A549 (cell line): ENCODE results near the gene DLEU7. TPM values are rescaled to one million over a fixed set of nuclear protein-coding genes. Genes with fewer than 3 reads are reported as not detected.

Experiments
- ATAC-seq, 2 experiments: fragments of 200-7000 bp in 1 of 2; fragments of >200 bp in 1 of 2; cut with Nextera tagmentation in 1 of 2; cut with Tn5 transposase in 1 of 2; 3 replicates each; pipeline versions ENCODE4 v1.8.0 to v1.9.1; 2018 to 2020; ENCODE audit warnings: mild to moderate bottlenecking in 1 of 2, moderate library complexity in 1 of 2
- CTCF ChIA-PET: fragments of 300-600 bp; sonication (Branson Sonifier 250); formaldehyde crosslinking; extraction: SDS; loops from one replicate; lab custom pipeline; 2021; ENCODE audit warnings: antibody characterized with exemption, inconsistent platforms; lab: Yijun Ruan, JAX
- POLR2A ChIA-PET: fragments of 350-600 bp; formaldehyde crosslinking; extraction: SDS; loops from one replicate; lab custom pipeline; 2021; ENCODE audit warnings: antibody characterized with exemption, inconsistent platforms; lab: Yijun Ruan, JAX
- DNase-seq, 2 experiments: peaks; one replicate each; pipeline versions ENCODE4 v3.0.0 to v3.0.0-alpha.2; 2011 to 2016; ENCODE audit warnings: low read depth in 1 of 2, low spot score in 1 of 2
- FAIRE-seq: peaks from 2 replicates; lab custom pipeline; 2011; peaks lifted over from hg19 to GRCh38; lab: Jason Lieb, UNC
- H3K27ac ChIP-seq, 2 experiments: fragments of >200 bp; sonication (Bioruptor Twin); formaldehyde crosslinking; 3 replicates each; pipeline ENCODE4 v1.5.1; 2016 to 2017
- H3K4me1 ChIP-seq: fragments of >200 bp; sonication (Bioruptor Twin); formaldehyde crosslinking; 3 replicates; pipeline ENCODE4 v1.6.1; 2016
- H3K4me2 ChIP-seq: fragments of >200 bp; sonication (Bioruptor Twin); formaldehyde crosslinking; 3 replicates; pipeline ENCODE4 v1.6.1; 2016
- H3K4me3 ChIP-seq: fragments of >200 bp; sonication (Bioruptor Twin); formaldehyde crosslinking; 3 replicates; pipeline ENCODE4 v1.5.1; 2016
- H3K9me3 ChIP-seq: fragments of >200 bp; sonication (Bioruptor Twin); formaldehyde crosslinking; 3 replicates; pipeline ENCODE4 v1.6.1; 2016
- ATOH8 ChIP-seq: fragments of 250-450 bp; sonication (Bioruptor Pico); IDR thresholded peaks from 2 replicates; pipeline ENCODE4 v1.5.0; 2020; ENCODE audit warnings: low read depth, mild to moderate bottlenecking, moderate library complexity
- BCL3 ChIP-seq: fragments of >200 bp; sonication (Bioruptor Twin); formaldehyde crosslinking; IDR thresholded peaks from 3 replicates; pipeline ENCODE4 v1.6.1; 2016
- BHLHE40 ChIP-seq: IDR thresholded peaks from 2 replicates; pipeline ENCODE4 v1.6.1; 2012; ENCODE audit warnings: low read depth, low read length, inconsistent platforms
- CBX2 ChIP-seq: fragments of 200-600 bp; sonication (generic); IDR thresholded peaks from 2 replicates; pipeline ENCODE4 v1.6.1; 2016; ENCODE audit warnings: low read depth, mild to moderate bottlenecking, borderline replicate concordance
- CBX8 ChIP-seq: fragments of 200-600 bp; sonication (generic); IDR thresholded peaks from 2 replicates; pipeline ENCODE4 v1.6.1; 2016
- EHMT2 ChIP-seq: fragments of 200-600 bp; sonication (generic); IDR thresholded peaks from 2 replicates; pipeline ENCODE4 v1.6.1; 2016; ENCODE audit warnings: antibody characterized with exemption, low read depth, mild to moderate bottlenecking, moderate library complexity
- ELK1 ChIP-seq: fragments of 150-350 bp; IDR thresholded peaks from 2 replicates; pipeline ENCODE4 v1.6.1; 2014; ENCODE audit warnings: low read depth, mild to moderate bottlenecking, low read length
- EP300 ChIP-seq, 2 experiments: fragments of >200 bp; sonication (Bioruptor Twin); formaldehyde crosslinking; IDR thresholded peaks; 2 replicates in 1 of 2; 3 replicates in 1 of 2; pipeline ENCODE4 v1.6.1; 2016 to 2017
- FOXS1 ChIP-seq: fragments of 250-450 bp; sonication (Bioruptor Pico); IDR thresholded peaks from 2 replicates; pipeline ENCODE4 v1.5.0; 2020; ENCODE audit warnings: mild to moderate bottlenecking, moderate library complexity
- GATA3 ChIP-seq: IDR thresholded peaks from 2 replicates; pipeline ENCODE4 v1.6.1; 2012; ENCODE audit warnings: borderline replicate concordance
- HOXB5 ChIP-seq: fragments of 250-450 bp; sonication (Bioruptor Pico); IDR thresholded peaks from 2 replicates; pipeline ENCODE4 v1.5.0; 2020; ENCODE audit warnings: mild to moderate bottlenecking, moderate library complexity
- KDM5A ChIP-seq: fragments of 200-600 bp; sonication (generic); IDR thresholded peaks from 2 replicates; pipeline ENCODE4 v1.6.1; 2016; ENCODE audit warnings: antibody characterized with exemption, mild to moderate bottlenecking
- MAFK ChIP-seq: fragments of 450-650 bp; IDR thresholded peaks from 2 replicates; pipeline ENCODE4 v1.6.1; 2014; ENCODE audit not compliant: partially characterized antibody
- MAX ChIP-seq: IDR thresholded peaks from 2 replicates; pipeline ENCODE4 v1.6.1; 2012
- NR3C1 ChIP-seq: fragments of >200 bp; sonication (Bioruptor Twin); formaldehyde crosslinking; IDR thresholded peaks from 3 replicates; pipeline ENCODE4 v1.6.1; 2017
- PHF8 ChIP-seq: fragments of 200-600 bp; sonication (generic); IDR thresholded peaks from 2 replicates; pipeline ENCODE4 v1.6.1; 2016; ENCODE audit warnings: low read depth, mild to moderate bottlenecking, antibody characterized with exemption, moderate library complexity, borderline replicate concordance
- POLR2A ChIP-seq: IDR thresholded peaks from 2 replicates; pipeline ENCODE4 v1.6.1; 2012; ENCODE audit warnings: mild to moderate bottlenecking, low read length
- RAD21 ChIP-seq, 2 experiments: fragments of >200 bp in 1 of 2; sonication (Bioruptor Twin) in 1 of 2; formaldehyde crosslinking in 1 of 2; IDR thresholded peaks in 1 of 2; conservative IDR thresholded peaks in 1 of 2; 2 replicates in 1 of 2; 3 replicates in 1 of 2; pipeline ENCODE4 v1.6.1; 2012 to 2018; ENCODE audit warnings: inconsistent platforms in 1 of 2
- RCOR1 ChIP-seq: fragments of 150-350 bp; IDR thresholded peaks from 2 replicates; pipeline ENCODE4 v1.6.1; 2014; ENCODE audit warnings: antibody characterized with exemption, low read length, low read depth
- REST ChIP-seq: fragments of 200-600 bp; sonication (generic); IDR thresholded peaks from 2 replicates; pipeline ENCODE4 v1.6.1; 2016; ENCODE audit warnings: antibody characterized with exemption, mild to moderate bottlenecking, moderate library complexity
- SMC3 ChIP-seq: fragments of >200 bp; sonication (Bioruptor Twin); formaldehyde crosslinking; IDR thresholded peaks from 3 replicates; pipeline ENCODE4 v1.6.1; 2018; ENCODE audit warnings: inconsistent platforms
- ZC3H11A ChIP-seq: fragments of 450-650 bp; IDR thresholded peaks from 2 replicates; pipeline ENCODE4 v1.6.1; 2014; ENCODE audit warnings: antibody characterized with exemption, mild to moderate bottlenecking
- ZNF302 ChIP-seq: fragments of 250-450 bp; sonication (Bioruptor Pico); IDR thresholded peaks from 2 replicates; pipeline ENCODE4 v1.9.0; 2021; ENCODE audit warnings: inconsistent platforms, mild to moderate bottlenecking, moderate library complexity
- WGBS: methylation state at CpG from one replicate; pipeline ENCODE4 v1.1.6; 2017; ENCODE audit errors: missing lambda C conversion rate; 5-methylcytosine and 5-hydroxymethylcytosine counted together
- polyA minus RNA-seq: library from RNA; depleted of rRNA, polyadenylated mRNA; stranded (reverse); fragments of >200 nt; gene quantifications from 2 replicates; pipeline ENCODE4 v1.2.3, GENCODE V29; 2011; rRNA and poly(A)+ RNA removed
- polyA plus RNA-seq, 4 experiments: library from polyadenylated mRNA; depleted of rRNA in 3 of 4; stranded (reverse); fragments of >200 nt; fragmentation: RNase III in 1 of 4; extraction: RNeasy Plus Mini Kit Qiagen cat#74134 plus additional on column Dnase treatment in 1 of 4; gene quantifications; 2 replicates in 3 of 4; 3 replicates in 1 of 4; pipeline ENCODE4 v1.2.3, GENCODE V29; 2011 to 2017

Gene DLEU7
- polyA plus RNA-seq (2011; rRNA removed): not detected in 2 replicates
- polyA plus RNA-seq (2012; cell fraction: cytosol; rRNA removed): not detected in 2 replicates
- polyA plus RNA-seq (2012; cell fraction: nucleus; rRNA removed): not detected in 2 replicates
- polyA plus RNA-seq (2017; fragmentation: RNase III; extraction: RNeasy Plus Mini Kit Qiagen cat#74134 plus additional on column Dnase treatment): not detected in 3 replicates
- not detected in 2 replicates for polyA minus RNA-seq

- ATAC-seq: no peak
- Histone ChIP-seq H3K27ac (no peak within 1 kb of the TSS), H3K9me3 (no peaks in the 10 kb centered on the region), H3K4me3 (no peak within 1 kb of the TSS), H3K4me2 (no peak within 1 kb of the TSS), H3K4me1 (no peaks in the 10 kb centered on the region)
- no peak for DNase-seq
- ChIA-PET POLR2A (no interaction called here), CTCF (no interaction called here)
- TF ChIP-seq KDM5A: no peak
- no peak for TF ChIP-seq CBX8
- no peak for TF ChIP-seq CBX2
- TF ChIP-seq FOXS1: no peak
- TF ChIP-seq BHLHE40: no peak
- TF ChIP-seq MAFK: no peak
- TF ChIP-seq GATA3: no peak
- no peak for TF ChIP-seq PHF8
- TF ChIP-seq REST: no peak
- TF ChIP-seq EP300 (IDR thresholded peaks at IDR 0.05): no peak
- 86% methylated on average over 25 of the region's 78 CpGs for WGBS
- no peak for FAIRE-seq
Measured at GRCh38 chr13:50843257-50844083, at the start of gene DLEU7. Gene DLEU7, minus strand, starts transcription at chr13:50843692. Its CDS starts 46 bp downstream, at chr13:50843646.

GRCh38 chr13:50892210-50892944 is 48.9 kb upstream of the DLEU7 start:
- no peaks in the 10 kb centered on the region for H3K9me3 ChIP-seq
- H3K4me3 ChIP-seq: no peak overlapping the region
- ATAC-seq (no peak), FAIRE-seq (no peak), DNase-seq (no peak)
- H3K27ac ChIP-seq: no peak overlapping the region
- ChIA-PET POLR2A (no interaction called here), CTCF (interaction anchor here (1.4 kb wide), 1 partner anchor 20 kb away, joined by 5 read pairs; no protein-coding TSS in a partner anchor)
- H3K4me2 ChIP-seq: no peak overlapping the region
- H3K4me1 ChIP-seq: no peaks in the 10 kb centered on the region
- 53% methylated on average over 7 of the region's 7 CpGs for WGBS
- no peak for TF ChIP-seq ELK1
- TF ChIP-seq MAFK: no peak
- no peak for TF ChIP-seq MAX
- TF ChIP-seq GATA3: no peak
- no peak for TF ChIP-seq NR3C1
- TF ChIP-seq ZNF302 (CRISPR knock-in tag): no peak
- TF ChIP-seq BCL3: no peak
- no peak for TF ChIP-seq POLR2A
- no peak for TF ChIP-seq ZC3H11A
- no peak for TF ChIP-seq ATOH8 (CRISPR knock-in tag)
- no peak for TF ChIP-seq KDM5A
- TF ChIP-seq SMC3: no peak
- TF ChIP-seq EP300 (IDR thresholded peaks at IDR 0.05): no peak
- no peak for TF ChIP-seq REST
- TF ChIP-seq HOXB5 (CRISPR knock-in tag): no peak
- no peak for TF ChIP-seq RAD21 (conservative IDR thresholded peaks at IDR 0.05 in 1 of 2, IDR thresholded peaks at IDR 0.05 in 1 of 2)
- no peak for TF ChIP-seq RCOR1
- no peak for TF ChIP-seq EHMT2
